Hepatocyte (in vitro differentiated cells): Measurements from ENCODE around the gene POLR3K. TPM values are rescaled to one million over a fixed set of nuclear protein-coding genes. Genes with fewer than 3 reads are reported as not detected.
A peak's percentile ranks its signal among the peaks of the same experiment; 100 is the strongest.

Experiments used
- DNase-seq: peaks from one replicate; pipeline ENCODE4 v3.0.0-alpha.2; 2016; ENCODE audit warnings: low spot score
- H2AFZ ChIP-seq: fragments of 200-600 bp; sonication (generic); 2 replicates; pipeline ENCODE4 v1.6.0; 2016; ENCODE audit warnings: antibody characterized with exemption, mild to moderate bottlenecking
- H3K27ac ChIP-seq: fragments of 200-600 bp; sonication (generic); 2 replicates; pipeline ENCODE4 v1.5.1; 2016; ENCODE audit warnings: mild to moderate bottlenecking
- H3K27me3 ChIP-seq: fragments of 200-600 bp; sonication (generic); 2 replicates; pipeline ENCODE4 v1.6.1; 2016
- H3K36me3 ChIP-seq: fragments of 200-600 bp; sonication (generic); replicated peaks from 2 replicates; pipeline ENCODE4 v1.5.1; 2016; ENCODE audit warnings: low read depth; ENCODE audit not compliant: insufficient read depth
- H3K4me1 ChIP-seq: fragments of 200-600 bp; sonication (generic); 2 replicates; pipeline ENCODE4 v1.5.1; 2016; ENCODE audit warnings: mild to moderate bottlenecking, moderate library complexity; ENCODE audit not compliant: insufficient read depth
- H3K4me2 ChIP-seq: fragments of 200-600 bp; sonication (generic); 2 replicates; pipeline ENCODE4 v1.6.0; 2016
- H3K4me3 ChIP-seq: fragments of 200-600 bp; sonication (generic); 2 replicates; pipeline ENCODE4 v1.5.1; 2016; ENCODE audit warnings: mild to moderate bottlenecking
- H3K79me2 ChIP-seq: fragments of 200-600 bp; sonication (generic); 2 replicates; pipeline ENCODE4 v1.6.0; 2017; ENCODE audit warnings: mild to moderate bottlenecking
- H3K9me2 ChIP-seq: fragments of 200-600 bp; sonication (generic); replicated peaks from 2 replicates; pipeline ENCODE4 v1.6.0; 2017; ENCODE audit warnings: mild to moderate bottlenecking; ENCODE audit not compliant: insufficient read depth
- H3K9me3 ChIP-seq: fragments of 200-600 bp; sonication (generic); 2 replicates; pipeline ENCODE4 v1.5.1; 2016; ENCODE audit warnings: low read depth, mild to moderate bottlenecking
- H4K20me1 ChIP-seq: fragments of 200-600 bp; sonication (generic); 2 replicates; pipeline ENCODE4 v1.6.0; 2016; ENCODE audit warnings: mild to moderate bottlenecking; ENCODE audit not compliant: insufficient read depth, poor library complexity, severe bottlenecking
- CTCF ChIP-seq: fragments of 200-600 bp; sonication (generic); IDR thresholded peaks from 2 replicates; pipeline ENCODE4 v1.5.1; 2016; ENCODE audit warnings: antibody characterized with exemption, mild to moderate bottlenecking; ENCODE audit not compliant: poor library complexity
- EZH2 ChIP-seq: fragments of 200-600 bp; sonication (generic); IDR thresholded peaks from 2 replicates; pipeline ENCODE4 v1.6.1; 2016; ENCODE audit warnings: antibody characterized with exemption, mild to moderate bottlenecking, borderline replicate concordance
- EZH2phosphoT487 ChIP-seq: fragments of 200-600 bp; sonication (generic); IDR thresholded peaks from one replicate; pipeline ENCODE4 v1.6.1; 2018; ENCODE audit warnings: antibody characterized with exemption, mild to moderate bottlenecking, low read depth, moderate library complexity; ENCODE audit not compliant: unreplicated experiment, severe bottlenecking
- WGBS: methylation state at CpG from one replicate; pipeline ENCODE4 v1.1.6; 2016; ENCODE audit warnings: low lambda C conversion rate; ENCODE audit errors: missing lambda C conversion rate; 5-methylcytosine and 5-hydroxymethylcytosine counted together
- polyA plus RNA-seq: library from polyadenylated mRNA; unstranded; fragments of >200 nt; fragmentation: Nextera tagmentation; extraction: Ambion mirVana; gene quantifications from 2 replicates; pipeline ENCODE4 v1.2.1, GENCODE V29; 2016
- total RNA-seq: library from RNA; depleted of rRNA; stranded (reverse); fragments of >200 nt; gene quantifications from 2 replicates; pipeline ENCODE4 v1.2.3, GENCODE V29; 2014

The POLR3K gene
- total and polyA plus RNA-seq, 2 experiments from 2014 or later, result 2.7 to 12.5 TPM

- no peak for DNase-seq
- TF ChIP-seq EZH2phosphoT487 (no peak), EZH2 (no peak), CTCF (no peak)
- Histone ChIP-seq H3K27ac (no peak overlapping the region), H3K9me2 (no peaks in the 10 kb centered on the region), H3K79me2 (no peaks in the 10 kb centered on the region), H3K4me3 (no peak overlapping the region), H3K27me3 (no peaks in the 10 kb centered on the region), H4K20me1 (no peaks in the 10 kb centered on the region), H3K4me2 (no peak overlapping the region), H3K36me3 (no peaks in the 10 kb centered on the region), H3K4me1 (no peaks in the 10 kb centered on the region), H2AFZ (no peak overlapping the region), H3K9me3 (no peaks in the 10 kb centered on the region)
- 95% methylated on average over 15 of the region's 15 CpGs for WGBS
These were observed 39.3 kb upstream of the POLR3K start for GRCh38 chr16:92431-93339.

GRCh38 chr16:91484-91883 lies 38.1 kb upstream of the POLR3K start:
- Histone ChIP-seq H3K27ac (peak overlapping the region; percentile 23), H3K79me2 (no peaks in the 10 kb centered on the region), H3K27me3 (no peaks in the 10 kb centered on the region), H3K4me3 (no peak overlapping the region), H3K9me3 (no peaks in the 10 kb centered on the region), H4K20me1 (no peaks in the 10 kb centered on the region), H3K9me2 (no peaks in the 10 kb centered on the region), H3K4me2 (no peak overlapping the region), H2AFZ (no peak overlapping the region), H3K4me1 (no peaks in the 10 kb centered on the region), H3K36me3 (no peaks in the 10 kb centered on the region)
- no peak for TF ChIP-seq EZH2
- TF ChIP-seq CTCF, result no peak
- TF ChIP-seq EZH2phosphoT487, result no peak
- 47% methylated on average over 9 of the region's 9 CpGs for WGBS
- peak; percentile 63 for DNase-seq

GRCh38 chr16:89391-90302 lies 36.2 kb upstream of the POLR3K start:
- TF ChIP-seq CTCF (no peak), EZH2phosphoT487 (no peak), EZH2 (no peak)
- Histone ChIP-seq H3K4me3 (no peak overlapping the region), H3K27ac (no peak overlapping the region), H3K79me2 (no peaks in the 10 kb centered on the region), H4K20me1 (no peaks in the 10 kb centered on the region), H3K9me3 (no peaks in the 10 kb centered on the region), H3K36me3 (no peaks in the 10 kb centered on the region), H3K9me2 (no peaks in the 10 kb centered on the region), H3K4me1 (no peaks in the 10 kb centered on the region), H2AFZ (no peak overlapping the region), H3K27me3 (no peaks in the 10 kb centered on the region), H3K4me2 (no peak overlapping the region)
- WGBS, result 98% methylated on average over 26 of the region's 30 CpGs
- no peak for DNase-seq
